Ramos (cell line): ENCODE measurements around the gene IFNL4.
"Not testable (repeated sequence)": the region's sequence is repeated elsewhere in the genome, so short reads cannot be mapped to it uniquely, and the experiment has no call there.

Experiments
- in situ Hi-C: fragments of 300-500 bp; cut with MboI; formaldehyde crosslinking; loops from one replicate; pipeline ENCODE4 v1.14.3; 2022; ENCODE audit warnings: low sequenced_read_pairs; ENCODE audit not compliant: unreplicated experiment

The IFNL4 gene

DNA sequence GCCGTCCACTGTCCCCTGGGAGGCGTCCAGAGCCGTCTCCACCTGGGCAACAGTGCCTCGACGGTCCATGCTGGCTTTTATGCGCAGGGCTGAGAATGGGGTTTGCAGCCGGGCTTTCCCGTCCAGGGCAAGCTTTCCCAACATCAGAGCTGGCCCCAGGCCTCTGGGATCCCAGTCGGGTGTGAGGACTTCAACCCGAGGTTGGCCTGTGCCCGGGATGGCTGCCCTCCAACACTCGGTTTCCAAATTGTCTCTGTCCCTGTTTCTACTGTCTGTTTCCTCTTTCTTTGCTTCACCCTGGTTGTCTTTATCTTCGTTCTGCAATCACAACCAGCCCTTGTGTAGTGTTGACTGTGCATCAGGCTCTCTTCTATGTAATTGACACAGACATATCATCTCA lies at the start of gene IFNL4:
Gene IFNL4 (minus strand): TSS at position 51 of the 400 bp plus-strand sequence.
- in situ Hi-C loops: no loop called here

DNA sequence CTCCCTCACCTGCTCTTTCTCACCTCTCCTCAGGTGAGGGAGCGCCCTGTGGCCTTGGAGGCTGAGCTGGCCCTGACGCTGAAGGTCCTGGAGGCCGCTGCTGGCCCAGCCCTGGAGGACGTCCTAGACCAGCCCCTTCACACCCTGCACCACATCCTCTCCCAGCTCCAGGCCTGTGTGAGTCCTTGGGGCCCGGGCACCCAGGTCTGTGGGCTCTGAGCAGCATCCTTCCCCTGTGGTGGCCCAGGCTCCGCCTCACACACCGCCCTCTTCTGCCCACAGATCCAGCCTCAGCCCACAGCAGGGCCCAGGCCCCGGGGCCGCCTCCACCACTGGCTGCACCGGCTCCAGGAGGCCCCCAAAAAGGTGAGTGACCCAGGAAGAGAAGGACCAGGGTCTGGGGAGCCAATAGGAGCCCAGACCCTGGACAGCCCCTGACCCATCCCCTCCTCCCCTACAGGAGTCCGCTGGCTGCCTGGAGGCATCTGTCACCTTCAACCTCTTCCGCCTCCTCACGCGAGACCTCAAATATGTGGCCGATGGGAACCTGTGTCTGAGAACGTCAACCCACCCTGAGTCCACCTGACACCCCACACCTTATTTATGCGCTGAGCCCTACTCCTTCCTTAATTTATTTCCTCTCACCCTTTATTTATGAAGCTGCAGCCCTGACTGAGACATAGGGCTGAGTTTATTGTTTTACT lies 49.4 kb upstream of the IFNL4 start:
- in situ Hi-C loops: no loop called here

DNA sequence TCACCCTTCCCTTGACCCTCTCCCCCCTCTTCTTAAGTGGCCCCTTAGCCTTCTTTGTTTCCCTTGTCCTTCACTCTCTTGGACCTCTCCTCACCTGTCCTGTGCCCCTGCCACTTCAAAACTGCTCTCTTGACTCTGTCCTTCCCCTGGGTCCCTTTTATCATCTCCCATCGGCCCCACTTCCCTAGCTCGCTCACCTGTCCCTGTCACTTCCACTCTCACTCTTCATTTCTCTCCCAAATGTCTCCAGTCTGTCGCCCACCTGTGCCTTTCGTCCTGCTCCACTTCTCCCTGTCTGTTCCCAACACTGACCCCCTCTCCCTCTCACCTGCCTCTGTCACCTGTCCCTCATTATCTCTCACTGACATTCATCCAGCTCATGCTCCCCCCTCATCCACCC lies 48.2 kb upstream of the IFNL4 start:
- in situ Hi-C loops: no loop called here

DNA sequence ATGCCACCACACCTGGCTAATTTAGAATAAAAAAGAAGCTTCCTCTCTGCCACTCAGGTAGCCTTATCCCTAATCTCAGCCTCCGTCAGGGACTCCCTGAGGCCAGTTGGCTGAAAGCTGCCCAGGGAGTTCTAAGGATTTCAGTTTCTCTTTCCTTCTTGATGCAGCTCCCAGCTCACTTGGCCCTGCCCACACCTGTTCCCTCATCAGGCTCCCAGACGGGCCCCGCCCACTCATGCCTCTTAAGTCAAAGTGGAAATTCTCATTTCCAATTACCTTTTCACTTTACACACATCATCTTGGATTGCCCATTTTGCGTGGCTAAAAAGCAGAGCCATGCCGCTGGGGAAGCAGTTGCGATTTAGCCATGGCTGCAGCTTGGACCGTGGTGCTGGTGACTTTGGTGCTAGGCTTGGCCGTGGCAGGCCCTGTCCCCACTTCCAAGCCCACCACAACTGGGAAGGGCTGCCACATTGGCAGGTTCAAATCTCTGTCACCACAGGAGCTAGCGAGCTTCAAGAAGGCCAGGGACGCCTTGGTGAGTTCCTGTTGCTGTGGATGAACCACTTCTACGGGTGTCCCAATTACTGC lies 47.5 kb upstream of the IFNL4 start, which contains the start of gene IFNL1:
Gene IFNL1 (plus strand): TSS at position 353 of the 591 bp plus-strand sequence. CDS start 15 bp downstream, at position 368.
- in situ Hi-C loops: no loop called here

DNA sequence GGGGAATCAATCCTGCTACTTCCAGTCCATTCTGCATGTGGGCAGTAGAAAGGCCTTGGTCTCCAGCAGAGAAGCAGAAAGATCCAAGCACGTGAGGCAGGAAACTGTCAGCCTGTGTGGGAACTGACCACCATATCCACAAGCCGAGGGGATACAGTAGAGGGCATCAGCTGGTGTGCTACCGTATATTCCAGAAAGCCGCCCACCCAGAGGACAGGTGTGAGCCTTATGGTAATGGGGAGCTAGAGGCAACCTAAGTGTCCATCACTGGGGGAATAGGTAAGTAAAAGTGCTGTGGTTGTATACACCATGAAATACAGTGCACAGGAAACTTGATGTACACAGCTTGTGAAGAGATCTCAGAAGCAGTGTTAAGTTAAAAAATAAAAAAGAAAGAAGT lies 44.7 kb upstream of the IFNL4 start:
- in situ Hi-C loops: no loop called here

DNA sequence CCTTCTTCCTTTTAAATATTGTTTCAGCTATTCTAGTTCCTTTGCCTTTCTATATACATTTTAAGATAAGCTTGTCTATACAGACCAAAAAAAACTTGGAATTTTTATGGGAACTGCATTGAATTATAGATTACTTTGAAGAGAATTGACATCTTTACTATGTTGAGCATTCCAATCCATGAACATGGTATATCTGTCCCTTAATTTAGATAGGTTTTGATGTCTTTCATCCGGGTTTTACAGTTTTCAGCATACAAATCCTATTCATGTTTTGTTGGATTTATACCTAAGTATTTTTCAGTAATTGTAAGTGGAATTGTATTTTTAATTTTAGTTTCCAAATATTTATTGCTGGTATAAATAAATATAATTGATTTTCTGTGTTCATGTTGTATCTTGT lies 35.4 kb upstream of the IFNL4 start:
- in situ Hi-C loops: no loop called here

DNA sequence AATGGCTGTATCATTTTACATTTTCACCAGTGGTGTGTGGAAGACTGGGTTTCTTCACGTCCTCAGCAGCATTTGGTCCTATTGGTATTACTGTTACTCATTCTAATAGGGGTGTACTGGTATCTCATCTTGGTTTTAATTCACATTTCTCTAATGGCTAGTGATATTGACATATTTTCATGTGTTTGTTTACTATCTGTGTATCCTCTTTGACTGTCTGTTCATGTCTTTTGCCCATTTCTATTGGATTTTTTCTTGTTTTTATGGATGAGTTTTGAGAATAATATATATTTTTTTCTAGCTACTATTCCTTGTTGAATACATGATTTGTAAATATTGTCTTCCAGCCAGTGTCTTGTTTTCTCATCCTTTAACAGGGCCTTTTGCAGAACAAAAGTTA lies 33.4 kb upstream of the IFNL4 start:
- in situ Hi-C loops: no loop called here

DNA sequence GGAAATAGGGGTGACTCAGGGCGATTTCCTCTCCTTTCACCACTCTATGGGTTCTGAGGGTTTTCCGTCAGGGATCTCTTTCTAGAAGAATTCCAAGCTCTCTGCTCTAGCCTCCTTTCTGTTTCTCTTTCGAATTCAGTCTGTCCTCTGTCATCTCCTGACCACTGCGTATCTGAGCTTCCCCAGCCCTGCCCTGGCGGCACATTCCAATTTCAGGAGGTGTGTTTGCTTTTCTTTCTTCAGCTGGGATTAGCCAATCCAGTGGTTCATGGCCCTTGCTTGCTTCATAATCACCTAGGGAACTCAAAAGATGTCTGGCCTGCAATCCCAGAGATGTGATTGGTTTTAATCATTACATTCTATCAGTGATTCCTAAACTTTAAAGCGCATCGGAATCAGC lies 28.9 kb upstream of the IFNL4 start:
- in situ Hi-C loops: no loop called here

DNA sequence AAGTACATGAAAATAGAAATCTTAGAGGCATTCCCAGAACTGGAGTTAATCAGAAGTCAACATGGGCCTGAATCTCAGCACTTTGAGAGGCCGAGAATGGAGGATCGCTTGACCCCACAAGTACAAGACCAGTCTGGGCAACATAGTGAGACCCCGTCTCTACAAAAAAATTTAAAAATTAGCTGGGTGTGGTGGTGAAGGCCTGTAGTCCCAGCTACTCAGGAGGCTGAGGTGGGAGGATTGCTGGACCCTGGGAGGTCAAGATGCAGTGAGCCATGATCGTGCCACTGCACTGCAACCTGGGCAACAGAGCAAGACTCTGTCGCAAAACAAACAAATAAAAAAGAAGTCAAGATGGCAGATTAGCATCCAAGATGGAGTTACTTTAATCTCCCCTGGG lies 28.1 kb upstream of the IFNL4 start:
- in situ Hi-C loops: no loop called here

DNA sequence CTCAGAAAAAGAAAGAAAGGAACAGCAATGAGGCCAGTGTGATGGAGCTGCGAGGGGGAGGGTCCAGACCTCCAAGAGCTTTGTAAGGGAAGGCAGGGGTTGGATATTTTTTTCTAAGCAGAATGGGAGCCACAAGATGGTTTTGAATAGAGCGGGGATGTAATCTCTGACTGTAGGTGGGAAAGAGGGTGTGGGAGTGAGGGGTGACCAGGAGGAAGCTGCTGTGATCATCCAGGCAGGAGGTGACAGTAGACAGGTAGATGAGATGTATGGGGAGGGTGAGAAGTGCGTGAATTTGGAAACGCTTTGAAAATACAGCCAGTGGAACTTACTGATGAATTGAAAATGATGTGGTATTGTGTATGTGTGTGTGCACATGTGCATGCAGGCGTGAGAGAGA lies 26.9 kb upstream of the IFNL4 start:
- in situ Hi-C loops: no loop called here

DNA sequence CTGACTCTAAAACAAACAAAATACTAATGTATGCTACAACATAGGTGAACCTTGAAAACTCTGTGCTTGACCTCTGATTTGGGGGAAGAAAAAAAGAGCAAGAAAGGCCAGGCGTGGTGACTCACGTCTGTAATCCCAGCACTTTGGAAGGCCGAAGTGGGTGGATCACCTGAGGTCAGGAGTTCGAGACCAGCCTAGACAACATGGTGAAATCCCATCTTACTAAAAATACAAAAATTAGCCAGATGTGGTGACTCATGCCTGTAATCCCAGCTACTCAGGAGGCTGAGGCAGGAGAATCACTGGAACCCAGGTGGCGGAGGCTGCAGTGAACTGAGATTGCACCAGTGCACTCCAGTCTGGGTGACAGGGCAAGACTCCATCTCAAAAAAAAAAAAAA lies 25.2 kb upstream of the IFNL4 start:
- in situ Hi-C loops: not testable (repeated sequence)

DNA sequence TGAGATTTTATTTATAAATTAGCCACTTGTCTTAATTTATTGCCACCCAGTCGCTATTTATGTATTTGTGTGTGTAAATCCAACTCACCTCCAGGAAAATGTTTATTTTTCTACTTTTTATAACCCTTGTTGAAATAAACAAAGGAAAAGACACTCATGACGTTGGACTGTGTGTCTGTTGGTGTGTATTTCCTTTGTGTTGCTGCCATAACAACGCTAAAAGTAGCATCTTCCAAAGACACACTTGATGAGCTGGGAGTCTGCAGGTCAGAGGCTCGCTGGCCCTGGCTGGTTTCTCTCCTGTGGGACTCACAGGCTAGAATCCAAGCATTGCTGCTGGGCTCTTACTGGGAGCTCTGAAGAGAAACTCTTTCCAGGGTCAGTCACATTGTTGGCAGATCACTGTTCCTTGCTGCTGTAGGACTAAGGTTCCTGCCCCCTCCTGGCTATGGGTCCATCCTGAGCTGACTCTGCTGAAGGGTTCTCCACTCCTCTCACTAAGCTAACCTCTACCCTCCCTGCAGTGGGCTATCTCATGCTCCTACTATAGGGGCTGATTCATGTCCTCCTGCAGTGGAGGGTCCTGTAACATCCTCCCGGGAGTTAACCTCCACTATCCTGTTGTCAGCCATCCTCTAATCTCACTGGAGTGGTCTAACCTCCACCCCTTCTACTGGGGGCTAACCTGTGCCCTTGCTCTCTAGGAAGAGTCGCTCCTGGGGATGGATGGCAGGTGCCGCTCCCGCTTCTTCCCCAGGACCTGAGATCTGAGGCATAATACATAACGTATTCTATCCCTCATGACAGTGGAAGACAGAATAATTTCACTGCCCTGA lies 21.6 kb upstream of the IFNL4 start:
- in situ Hi-C loops: no loop called here

DNA sequence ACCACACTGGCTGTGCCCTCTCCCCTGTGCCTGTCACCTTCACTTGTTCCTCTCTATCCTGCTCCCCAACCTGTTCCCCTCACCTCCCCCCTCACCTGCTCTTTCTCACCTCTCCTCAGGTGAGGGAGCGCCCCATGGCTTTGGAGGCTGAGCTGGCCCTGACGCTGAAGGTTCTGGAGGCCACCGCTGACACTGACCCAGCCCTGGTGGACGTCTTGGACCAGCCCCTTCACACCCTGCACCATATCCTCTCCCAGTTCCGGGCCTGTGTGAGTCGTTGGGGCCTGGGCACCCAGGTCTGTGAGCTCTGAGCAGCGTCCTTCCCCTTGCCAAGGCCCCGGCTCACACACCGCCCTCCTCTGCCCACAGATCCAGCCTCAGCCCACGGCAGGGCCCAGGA lies 20.7 kb upstream of the IFNL4 start:
- in situ Hi-C loops: not testable (repeated sequence)

DNA sequence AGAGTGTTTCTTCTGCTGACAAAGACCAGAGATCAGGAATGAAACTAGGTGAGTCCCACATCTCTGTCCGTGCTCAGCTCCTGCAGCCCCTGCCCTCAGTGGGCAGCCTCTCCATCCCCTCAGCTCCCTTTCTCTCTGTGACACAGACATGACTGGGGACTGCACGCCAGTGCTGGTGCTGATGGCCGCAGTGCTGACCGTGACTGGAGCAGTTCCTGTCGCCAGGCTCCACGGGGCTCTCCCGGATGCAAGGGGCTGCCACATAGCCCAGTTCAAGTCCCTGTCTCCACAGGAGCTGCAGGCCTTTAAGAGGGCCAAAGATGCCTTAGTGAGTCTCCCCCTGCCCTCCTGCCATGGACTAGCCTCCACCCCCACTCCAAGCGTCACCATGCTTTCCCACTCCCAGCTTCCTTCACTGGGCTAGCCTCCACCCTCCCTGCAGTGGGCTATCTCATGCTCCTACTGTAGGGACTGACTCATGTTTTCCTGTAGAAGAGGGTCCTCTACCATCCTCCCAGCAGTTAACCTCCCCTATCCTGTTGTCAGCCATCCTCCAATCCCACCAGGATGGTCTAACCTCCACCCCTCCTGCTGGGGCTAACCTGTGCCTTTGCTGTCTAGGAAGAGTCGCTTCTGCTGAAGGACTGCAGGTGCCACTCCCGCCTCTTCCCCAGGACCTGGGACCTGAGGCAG lies 20.0 kb upstream of the IFNL4 start:
- in situ Hi-C loops: not testable (repeated sequence)

DNA sequence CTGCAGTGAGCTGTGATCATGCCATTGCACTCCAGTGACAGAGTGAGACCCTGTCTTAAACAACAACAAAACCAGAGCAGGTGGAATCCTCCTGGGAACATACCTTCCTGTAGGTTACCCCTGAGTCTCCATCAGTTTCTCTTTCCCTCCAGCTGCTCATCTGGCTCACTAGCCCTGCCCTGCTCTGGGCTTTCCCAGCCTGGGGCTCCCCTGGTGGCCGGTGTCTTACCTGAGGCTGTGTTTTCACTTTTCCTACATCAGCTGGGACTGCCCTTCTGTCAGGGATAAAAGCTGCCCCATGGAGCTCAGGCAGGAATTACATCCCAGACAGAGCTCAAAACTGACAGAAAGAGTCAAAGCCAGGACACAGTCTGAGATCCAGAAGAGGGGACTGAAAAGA lies 19.4 kb upstream of the IFNL4 start, which contains the start of gene IFNL2:
Gene IFNL2 (plus strand): TSS at position 312 of the 400 bp plus-strand sequence. CDS start 173 bp downstream, outside the sequence.
- in situ Hi-C loops: not testable (repeated sequence)

DNA sequence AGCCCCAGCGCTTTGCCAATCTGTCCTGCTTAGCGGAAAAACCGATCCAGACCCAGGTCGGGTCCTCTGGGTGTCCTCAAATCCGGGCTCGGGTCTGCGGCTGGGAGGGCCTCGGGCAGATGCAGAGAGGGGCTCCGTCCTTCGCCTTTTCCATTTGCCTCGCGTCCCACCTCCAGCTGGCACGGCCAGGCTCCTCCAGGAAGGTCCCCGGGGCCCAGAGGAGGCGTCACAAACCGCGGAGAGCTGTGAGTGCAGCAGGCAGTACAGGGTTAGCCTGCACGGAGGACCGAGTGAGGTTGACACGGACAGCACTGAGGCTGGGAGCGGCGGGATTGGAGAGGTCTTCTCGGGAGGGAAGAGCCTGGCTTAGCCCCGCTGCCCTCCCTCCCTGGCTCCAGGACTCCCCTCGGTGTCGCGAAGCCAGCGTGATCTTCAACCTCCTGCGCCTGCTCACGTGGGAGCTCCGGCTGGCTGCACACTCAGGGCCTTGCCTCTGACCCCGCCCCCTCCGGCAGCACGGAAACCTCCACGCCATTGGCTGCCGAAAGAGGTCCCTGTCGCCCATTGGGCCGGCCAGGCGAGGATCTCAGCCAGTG lies 16.8 kb upstream of the IFNL4 start:
- in situ Hi-C loops: no loop called here

DNA sequence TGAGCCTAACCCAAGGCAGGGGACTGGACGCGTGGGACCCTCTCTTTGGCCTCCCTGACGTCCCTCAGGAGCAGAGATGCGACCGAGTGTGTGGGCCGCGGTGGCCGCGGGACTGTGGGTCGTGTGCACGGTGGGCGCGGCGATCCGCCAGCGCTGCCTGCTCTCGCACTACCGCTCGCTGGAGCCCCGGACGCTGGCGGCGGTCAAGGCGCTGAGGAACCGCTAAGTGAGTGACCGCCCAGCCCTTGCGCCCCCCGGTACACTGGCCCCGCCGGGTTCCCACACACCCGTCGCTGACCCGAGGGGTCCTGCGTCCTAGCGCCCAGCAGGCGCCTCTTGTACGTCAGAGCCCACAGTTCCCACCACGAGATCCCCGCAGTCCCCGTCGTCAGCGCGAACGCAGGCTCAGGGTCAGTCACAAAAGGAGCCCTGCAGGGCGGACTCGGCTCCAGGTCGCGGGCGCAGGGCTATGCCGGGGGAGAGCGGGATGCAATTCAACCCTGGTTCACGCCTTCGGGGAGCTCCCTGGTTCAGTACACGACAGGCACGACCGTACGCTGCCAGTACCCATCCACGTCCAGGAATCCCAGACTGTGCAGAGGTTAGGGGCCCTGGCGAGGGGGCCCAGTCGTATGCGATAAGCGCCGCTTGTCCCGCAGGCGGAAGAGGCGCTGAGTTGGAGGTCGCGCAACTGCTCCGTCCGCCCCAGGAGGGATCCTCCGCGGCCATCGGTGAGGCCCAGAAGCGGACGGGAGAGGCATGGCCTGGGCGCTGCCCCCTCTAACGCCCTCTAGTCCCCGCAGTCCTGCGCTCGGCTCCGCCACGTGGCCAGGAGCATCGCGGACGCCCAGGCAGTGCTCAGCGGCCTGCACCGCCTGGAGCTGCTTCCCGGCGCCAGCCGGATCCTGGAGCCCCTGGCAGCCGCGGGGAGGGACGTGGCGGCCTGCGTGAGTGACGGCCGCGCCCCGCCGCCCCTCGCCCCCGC lies 15.9 kb upstream of the IFNL4 start:
- in situ Hi-C loops: no loop called here

DNA sequence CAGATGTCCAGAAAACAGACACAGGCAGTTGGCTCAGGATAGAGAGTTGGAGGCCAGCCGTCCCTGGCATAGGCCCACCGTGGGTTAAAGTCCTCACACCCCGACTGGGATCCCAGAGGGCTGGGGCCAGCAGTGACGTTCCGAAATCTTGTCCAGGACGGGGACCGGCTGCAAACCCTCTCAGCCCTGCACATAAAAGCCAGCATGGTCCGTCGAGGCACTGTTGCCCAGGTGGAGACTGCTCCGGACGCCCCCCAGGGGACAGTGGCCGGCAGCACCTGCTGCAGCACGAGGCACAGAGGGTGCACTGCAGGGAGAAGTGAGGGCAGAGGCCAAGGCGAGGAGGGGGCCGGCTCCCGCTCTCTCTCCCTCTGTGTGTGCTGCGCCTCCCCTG lies 15.3 kb upstream of the IFNL4 start:
- in situ Hi-C loops: no loop called here

DNA sequence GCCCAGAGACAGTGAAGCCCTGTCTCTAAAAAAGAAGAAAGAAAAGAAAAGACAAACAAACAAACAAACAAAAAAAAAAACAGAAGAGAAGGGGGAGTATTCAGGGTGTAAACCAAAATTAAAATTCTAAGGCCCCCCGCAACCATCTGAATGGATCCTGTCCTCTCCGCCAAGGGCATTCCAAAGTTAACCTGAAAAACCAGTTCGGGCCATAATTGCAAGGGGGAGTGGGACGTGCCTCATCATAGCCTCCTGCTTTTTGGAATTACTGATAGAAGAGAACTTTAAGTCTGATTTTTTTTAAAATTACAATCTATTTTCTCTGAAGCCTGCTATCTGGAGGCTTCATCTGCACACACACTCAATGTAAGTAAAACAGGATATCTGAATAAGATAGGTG lies 13.8 kb upstream of the IFNL4 start:
- in situ Hi-C loops: no loop called here
